Measurements from ENCODE around the gene PIGB.

The PIGB gene

DNA sequence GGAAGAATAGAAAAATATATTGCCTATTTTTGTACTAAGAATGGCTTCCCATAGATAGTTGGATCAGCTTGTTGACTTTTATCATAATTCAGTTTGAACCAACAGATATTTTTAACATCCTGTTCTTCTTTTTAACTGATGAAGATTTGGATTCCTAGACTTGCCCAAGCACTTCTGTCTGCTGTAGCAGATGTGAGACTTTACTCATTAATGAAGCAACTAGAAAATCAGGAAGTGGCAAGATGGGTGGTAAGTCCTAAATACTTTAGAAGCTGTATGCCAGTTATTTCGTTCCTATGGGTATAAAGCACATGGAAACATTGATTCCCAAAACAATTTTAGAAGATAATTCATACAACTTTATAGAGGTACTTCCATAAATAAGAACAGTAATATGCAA lies 8.4 kb downstream of the PIGB start:
- no peaks in the 10 kb centered on the region for H3K36me3 ChIP-seq
- no peaks in the 10 kb centered on the region for H3K9me3 ChIP-seq
- DNase-seq: no peak
- no peak overlapping the region for H3K4me3 ChIP-seq (ENCODE audit: low read depth, low read length)
- no peaks in the 10 kb centered on the region for H3K27me3 ChIP-seq
- 0 out of 2 replicates have a peak, but pooled peaks cover 3% of the 10 kb centered on the region for H3K4me1 ChIP-seq
- TF ChIP-seq, protein P1, sequence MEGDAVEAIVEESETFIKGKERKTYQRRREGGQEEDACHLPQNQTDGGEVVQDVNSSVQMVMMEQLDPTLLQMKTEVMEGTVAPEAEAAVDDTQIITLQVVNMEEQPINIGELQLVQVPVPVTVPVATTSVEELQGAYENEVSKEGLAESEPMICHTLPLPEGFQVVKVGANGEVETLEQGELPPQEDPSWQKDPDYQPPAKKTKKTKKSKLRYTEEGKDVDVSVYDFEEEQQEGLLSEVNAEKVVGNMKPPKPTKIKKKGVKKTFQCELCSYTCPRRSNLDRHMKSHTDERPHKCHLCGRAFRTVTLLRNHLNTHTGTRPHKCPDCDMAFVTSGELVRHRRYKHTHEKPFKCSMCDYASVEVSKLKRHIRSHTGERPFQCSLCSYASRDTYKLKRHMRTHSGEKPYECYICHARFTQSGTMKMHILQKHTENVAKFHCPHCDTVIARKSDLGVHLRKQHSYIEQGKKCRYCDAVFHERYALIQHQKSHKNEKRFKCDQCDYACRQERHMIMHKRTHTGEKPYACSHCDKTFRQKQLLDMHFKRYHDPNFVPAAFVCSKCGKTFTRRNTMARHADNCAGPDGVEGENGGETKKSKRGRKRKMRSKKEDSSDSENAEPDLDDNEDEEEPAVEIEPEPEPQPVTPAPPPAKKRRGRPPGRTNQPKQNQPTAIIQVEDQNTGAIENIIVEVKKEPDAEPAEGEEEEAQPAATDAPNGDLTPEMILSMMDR (IDR thresholded peaks at IDR 0.05; ENCODE audit: low read depth, low read length): no peak

DNA sequence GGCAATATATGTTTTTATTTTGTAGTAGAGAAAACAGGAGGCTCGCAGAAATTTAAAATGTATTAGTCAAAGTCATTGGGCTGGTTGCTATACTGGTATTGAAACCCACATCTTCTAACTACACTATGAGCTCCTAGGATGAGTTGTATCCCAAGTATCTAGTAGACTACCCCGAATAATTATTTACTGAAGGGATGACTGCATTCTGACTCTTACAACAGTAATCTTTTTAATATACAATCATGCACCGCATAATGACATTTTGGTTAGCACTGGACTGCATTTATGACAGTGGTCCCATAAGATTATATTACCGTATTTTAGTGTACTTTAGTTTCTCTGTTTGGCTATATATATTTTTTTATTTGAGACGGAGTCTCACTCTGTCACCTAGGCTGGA lies 15.3 kb downstream of the PIGB start:
- Histone ChIP-seq H3K36me3 (no peaks in the 10 kb centered on the region), H3K27me3 (no peaks in the 10 kb centered on the region), H3K9me3 (no peaks in the 10 kb centered on the region), H3K4me3 (ENCODE audit: low read depth, low read length) (no peak overlapping the region), H3K4me1 (0 out of 2 replicates have a peak, but pooled peaks cover 3% of the 10 kb centered on the region)
- TF ChIP-seq, protein P1 (IDR thresholded peaks at IDR 0.05; ENCODE audit: low read depth, low read length): no peak
- no peak for DNase-seq

- H3K9me3 ChIP-seq: no peaks in the 10 kb centered on the region
- no peaks in the 10 kb centered on the region for H3K36me3 ChIP-seq
- H3K4me1 ChIP-seq: 0 out of 2 replicates have a peak, but pooled peaks cover 3% of the 10 kb centered on the region
- TF ChIP-seq, protein P1 (IDR thresholded peaks at IDR 0.05; ENCODE audit: low read depth, low read length): no peak
- H3K4me3 ChIP-seq (ENCODE audit: low read depth, low read length): no peak overlapping the region
- DNase-seq: no peak
- no peaks in the 10 kb centered on the region for H3K27me3 ChIP-seq
Measured at GRCh38 chr15:55334997-55335396, 16.0 kb downstream of the PIGB start.

DNA sequence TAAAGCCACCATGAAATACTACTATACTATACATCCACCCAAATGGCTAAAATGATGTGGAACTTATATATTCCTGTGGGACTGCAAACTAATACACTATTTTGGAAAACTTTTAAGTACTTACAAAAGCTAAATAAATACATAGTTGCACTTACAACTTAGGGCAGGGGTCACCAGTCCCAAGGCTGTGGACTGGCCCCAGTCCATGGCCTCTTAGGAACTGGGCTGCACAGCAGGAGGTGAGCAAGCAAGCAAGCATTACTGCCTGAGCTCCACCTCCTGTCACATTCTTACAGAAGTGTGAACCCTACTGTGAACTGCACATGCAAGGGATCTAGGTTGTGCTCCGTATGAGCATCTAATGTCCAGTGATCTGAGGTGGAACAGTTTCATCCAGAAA lies 18.1 kb downstream of the PIGB start:
- Histone ChIP-seq H3K4me1 (peaks cover 4% of the 10 kb centered on the region), H3K4me3 (ENCODE audit: low read depth, low read length) (no peak overlapping the region), H3K36me3 (no peaks in the 10 kb centered on the region), H3K27me3 (no peaks in the 10 kb centered on the region), H3K9me3 (no peaks in the 10 kb centered on the region)
- TF ChIP-seq, protein P1 (IDR thresholded peaks at IDR 0.05; ENCODE audit: low read depth, low read length): no peak
- DNase-seq: no peak

- H3K27me3 ChIP-seq: no peaks in the 10 kb centered on the region
- H3K36me3 ChIP-seq: no peaks in the 10 kb centered on the region
- no peaks in the 10 kb centered on the region for H3K9me3 ChIP-seq
- peaks cover 14% of the 10 kb centered on the region for H3K4me1 ChIP-seq
- peak; percentile 70 for DNase-seq
- TF ChIP-seq, protein P1 (IDR thresholded peaks at IDR 0.05; ENCODE audit: low read depth, low read length): no peak
- no peak overlapping the region for H3K4me3 ChIP-seq (ENCODE audit: low read depth, low read length)
Measured at GRCh38 chr15:55343168-55343567, 24.1 kb downstream of the PIGB start.

DNA sequence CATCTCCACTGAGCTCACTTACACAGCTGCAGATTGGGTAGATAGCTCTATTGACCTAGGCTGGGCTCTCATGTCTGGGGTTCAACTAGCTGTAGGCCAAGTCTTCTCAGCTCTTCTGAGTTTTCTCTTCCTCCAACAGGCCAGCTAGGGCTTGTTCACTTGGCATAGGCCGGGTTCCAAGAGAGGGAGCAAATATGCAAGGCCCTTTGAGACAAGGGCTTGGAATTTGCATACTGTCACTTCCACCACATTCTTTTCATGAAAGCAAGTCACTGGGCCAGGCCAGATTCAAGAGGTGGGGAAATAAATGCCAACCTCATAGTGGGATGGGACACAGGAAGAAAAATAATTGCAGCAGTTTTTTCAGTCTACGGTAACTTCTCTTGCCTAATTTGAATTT lies 25.2 kb downstream of the PIGB start:
- no peak for DNase-seq

More for the DNA sequence above, 25.2 kb downstream of the PIGB start:
- Histone ChIP-seq H3K36me3 (no peaks in the 10 kb centered on the region), H3K4me1 (peaks cover 14% of the 10 kb centered on the region), H3K4me3 (ENCODE audit: low read depth, low read length) (no peak overlapping the region), H3K27me3 (no peaks in the 10 kb centered on the region), H3K9me3 (no peaks in the 10 kb centered on the region)
- TF ChIP-seq, protein P1 (IDR thresholded peaks at IDR 0.05; ENCODE audit: low read depth, low read length): no peak

Data from BE2C (cell line).